K562 (cell line): ENCODE measurements around the gene FAM98C. TPM values are rescaled to one million over a fixed set of nuclear protein-coding genes. Genes with fewer than 3 reads are reported as not detected.

Experiments
- AFF1 ChIP-seq, 2 experiments: fragments of 450-650 bp; IDR thresholded peaks; 2 replicates each; pipeline ENCODE4 v1.6.1; 2018; ENCODE audit warnings: mild to moderate bottlenecking in 2 of 2, low read depth in 1 of 2; ENCODE audit not compliant: partially characterized antibody in 2 of 2
- ARID1B ChIP-seq: fragments of 450-650 bp; IDR thresholded peaks from 2 replicates; pipeline ENCODE4 v1.6.1; 2016; ENCODE audit warnings: antibody characterized with exemption, mild to moderate bottlenecking, inconsistent platforms
- ARID2 ChIP-seq: fragments of 450-650 bp; IDR thresholded peaks from 2 replicates; pipeline ENCODE4 v1.6.1; 2017; ENCODE audit warnings: antibody characterized with exemption, mild to moderate bottlenecking
- ASH1L ChIP-seq: fragments of 450-650 bp; IDR thresholded peaks from 2 replicates; pipeline ENCODE4 v1.6.1; 2018; ENCODE audit warnings: borderline replicate concordance, mild to moderate bottlenecking, low read depth; ENCODE audit not compliant: partially characterized antibody
- ATF3 ChIP-seq, 2 experiments: fragments of 450-650 bp in 1 of 2; sonication (generic) in 1 of 2; formaldehyde crosslinking in 1 of 2; IDR thresholded peaks in 1 of 2; conservative IDR thresholded peaks in 1 of 2; 2 replicates each; pipeline versions ENCODE4 v1.6.1 to v1.8.1; 2016 to 2023; ENCODE audit warnings: mild to moderate bottlenecking in 2 of 2, moderate library complexity in 2 of 2, inconsistent platforms in 1 of 2, missing genetic modification reagents in 1 of 2
- HDGF ChIP-seq: fragments of 450-650 bp; IDR thresholded peaks from 2 replicates; pipeline ENCODE4 v1.6.1; 2016
- LEF1 ChIP-seq: fragments of 450-650 bp; IDR thresholded peaks from 2 replicates; pipeline ENCODE4 v1.6.1; 2016; ENCODE audit warnings: mild to moderate bottlenecking
- POLR3G ChIP-seq: IDR thresholded peaks from 2 replicates; pipeline ENCODE4 v1.6.1; 2011; ENCODE audit not compliant: insufficient read length, insufficient replicate concordance; ENCODE audit errors: extremely low read depth
- RNF219 ChIP-seq: fragments of 250-450 bp; sonication (Bioruptor Pico); IDR thresholded peaks from 2 replicates; pipeline ENCODE4 v1.5.0; 2022; ENCODE audit warnings: mild to moderate bottlenecking
- SMARCE1 ChIP-seq: fragments of 450-650 bp; IDR thresholded peaks from 2 replicates; pipeline ENCODE4 v1.7.1; 2016; ENCODE audit warnings: mild to moderate bottlenecking
- STAT6 ChIP-seq: sonication (generic); formaldehyde crosslinking; IDR thresholded peaks from 2 replicates; pipeline ENCODE4 v1.8.1; 2023; ENCODE audit warnings: mild to moderate bottlenecking, missing genetic modification reagents
- TEAD1 ChIP-seq, 2 experiments: fragments of 450-650 bp in 1 of 2; sonication (generic) in 1 of 2; formaldehyde crosslinking; IDR thresholded peaks; 2 replicates each; pipeline versions ENCODE4 v1.4.0 to v1.8.0; 2020 to 2022; ENCODE audit warnings: mild to moderate bottlenecking in 2 of 2, missing genetic modification reagents in 1 of 2
- TFE3 ChIP-seq: fragments of 450-650 bp; formaldehyde crosslinking; IDR thresholded peaks from 2 replicates; pipeline ENCODE4 v1.4.0; 2020; ENCODE audit warnings: mild to moderate bottlenecking, mixed read lengths
- ZNF668 ChIP-seq: fragments of 250-450 bp; sonication (Bioruptor Pico); IDR thresholded peaks from 2 replicates; pipeline ENCODE4 v1.8.0; 2022; ENCODE audit warnings: mild to moderate bottlenecking, inconsistent platforms
- ZNF766 ChIP-seq: fragments of 200-800 bp; sonication (Bioruptor generic); conservative IDR thresholded peaks from 2 replicates; pipeline ENCODE4 v1.6.1; 2016; ENCODE audit warnings: missing genetic modification characterization, missing compliant biosample characterization
- polyA plus RNA-seq, 8 experiments: library from polyadenylated mRNA; depleted of rRNA in 4 of 8; stranded (reverse) in 5 of 8; unstranded in 3 of 8; fragments of >200 nt; fragmentation: Nextera tagmentation in 2 of 8; fragmentation: Illumina TruSeq in 1 of 8; extraction: Ambion mirVana in 2 of 8; extraction: Trizol in 1 of 8; gene quantifications; 2 replicates each; pipeline versions ENCODE4 v1.2.1 to v1.2.3, GENCODE V29; 2011 to 2014; ENCODE audit warnings: inconsistent platforms in 1 of 8, missing spikeins in 1 of 8
- total RNA-seq, 7 experiments: library from RNA; depleted of rRNA in 6 of 7; stranded (reverse); fragments of >200 nt in 6 of 7; fragmentation: Illumina TruSeq in 2 of 7; extraction: Trizol in 2 of 7; gene quantifications; 2 replicates each; pipeline versions ENCODE4 v1.2.1 to v1.2.3, GENCODE V29; 2011 to 2021; ENCODE audit warnings: low replicate concordance in 1 of 7

FAM98C gene
- total and polyA plus RNA-seq, 9 of the 15 experiments (the other 6 are each of a cell fraction or from before 2014, with no cell fraction given) = 1.7 to 43.8 (median 13.7) TPM

GRCh38 chr19:38362076-38362945 is 40.6 kb upstream of the FAM98C start (continued):
- TF ChIP-seq AFF1 (IDR thresholded peaks at IDR 0.05; ENCODE audit: low read depth in 1 of 2, partially characterized antibody in 2 of 2) (no peak), TEAD1 (CRISPR knock-in tag; IDR thresholded peaks at IDR 0.05) (no peak), HDGF (no peak), ASH1L (no peak), LEF1 (no peak), STAT6 (no peak), ARID1B (no peak; the same call in 1 of the 2 replicates), RNF219 (CRISPR knock-in tag) (no peak), TFE3 (CRISPR knock-in tag) (no peak), ZNF766 (CRISPR knock-in tag) (no peak), ATF3 (IDR thresholded peaks at IDR 0.05) (no peak), ATF3 (CRISPR knock-in tag; conservative IDR thresholded peaks at IDR 0.05) (no peak), SMARCE1 (no peak), ZNF668 (CRISPR knock-in tag) (no peak), POLR3G (no peak), ARID2 (no peak)
